PC-9 (cell line): ENCODE measurements around the gene MFF. TPM values are rescaled to one million over a fixed set of nuclear protein-coding genes. Genes with fewer than 3 reads are reported as not detected.

Source experiments
- BruUV-seq: library from RNA; stranded (reverse); fragments of 400-500 nt; replicated peaks from 2 replicates; lab custom pipeline; 2021; lab: Mats Ljungman, UMichigan
- CTCF ChIA-PET: fragments of 300-600 bp; sonication (Branson Sonifier 250); formaldehyde crosslinking; loops from one replicate; lab custom pipeline; 2022; ENCODE audit warnings: antibody characterized with exemption; lab: Charles Lee
- POLR2A ChIA-PET: fragments of 300-600 bp; sonication (Branson Sonifier 250); formaldehyde crosslinking; loops from one replicate; lab custom pipeline; 2022; ENCODE audit warnings: antibody characterized with exemption; ENCODE audit not compliant: unreplicated experiment; lab: Charles Lee
- DNase-seq, 2 experiments: peaks; one replicate each; pipeline versions ENCODE4 v3.0.0 to v3.0.0-alpha.2; 2015 to 2022; ENCODE audit warnings: mixed read lengths in 1 of 2
- H2AFZ ChIP-seq: fragments of 200-600 bp; sonication (generic); 2 replicates; pipeline ENCODE4 v1.8.1; 2017; ENCODE audit warnings: antibody characterized with exemption
- H3F3A ChIP-seq: fragments of 200-600 bp; sonication (generic); 2 replicates; pipeline ENCODE4 v1.8.1; 2017; ENCODE audit warnings: antibody characterized with exemption, mild to moderate bottlenecking, low read depth; ENCODE audit not compliant: insufficient read depth
- H3K27ac ChIP-seq: fragments of 200-600 bp; sonication (generic); 2 replicates; pipeline ENCODE4 v1.6.1; 2016; ENCODE audit warnings: mixed run types
- H3K27me3 ChIP-seq: fragments of 200-600 bp; sonication (generic); 2 replicates; pipeline ENCODE4 v1.6.1; 2016; ENCODE audit warnings: low read depth, mixed run types; ENCODE audit not compliant: insufficient read depth
- H3K36me3 ChIP-seq: fragments of 200-600 bp; sonication (generic); 2 replicates; pipeline ENCODE4 v1.6.1; 2016; ENCODE audit warnings: low read depth, mixed run types
- H3K4me1 ChIP-seq: fragments of 200-600 bp; sonication (generic); replicated peaks from 2 replicates; pipeline ENCODE4 v1.6.1; 2016; ENCODE audit warnings: mixed run types; ENCODE audit not compliant: insufficient read depth
- H3K4me2 ChIP-seq: fragments of 200-600 bp; sonication (generic); 2 replicates; pipeline ENCODE4 v1.6.1; 2017; ENCODE audit warnings: mixed run types
- H3K4me3 ChIP-seq: fragments of 200-600 bp; sonication (generic); 2 replicates; pipeline ENCODE4 v1.6.1; 2016; ENCODE audit warnings: mixed run types
- H3K79me2 ChIP-seq: fragments of 200-600 bp; sonication (generic); 2 replicates; pipeline ENCODE4 v1.6.1; 2017; ENCODE audit warnings: low read depth, mixed run types
- H3K9me2 ChIP-seq: fragments of 200-600 bp; sonication (generic); 2 replicates; pipeline ENCODE4 v1.8.1; 2017; ENCODE audit warnings: mild to moderate bottlenecking; ENCODE audit not compliant: insufficient read depth
- H3K9me3 ChIP-seq: fragments of 200-600 bp; sonication (generic); 2 replicates; pipeline ENCODE4 v1.8.1; 2016; ENCODE audit warnings: low read depth; ENCODE audit not compliant: insufficient read depth
- H4K20me1 ChIP-seq: fragments of 200-600 bp; sonication (generic); 2 replicates; pipeline ENCODE4 v1.8.1; 2017; ENCODE audit not compliant: insufficient read depth
- CTCF ChIP-seq: fragments of 200-600 bp; sonication (generic); conservative IDR thresholded peaks from 2 replicates; pipeline ENCODE4 v1.6.1; 2017; ENCODE audit warnings: mixed run types, antibody characterized with exemption, mild to moderate bottlenecking, moderate library complexity
- EZH2 ChIP-seq: fragments of 200-600 bp; sonication (generic); IDR thresholded peaks from 2 replicates; pipeline ENCODE4 v1.8.0; 2017; ENCODE audit warnings: antibody characterized with exemption, low read depth
- intact Hi-C: fragments of 100-400 bp; cut with micrococcal nuclease; formaldehyde crosslinking; loops from one replicate; pipeline ENCODE4 v1.10.0; 2022; ENCODE audit not compliant: unreplicated experiment
- total RNA-seq: library from RNA; stranded (reverse); gene quantifications from 2 replicates; pipeline ENCODE4 v1.2.3, GENCODE V29; 2021

MFF gene
- total RNA-seq, 1 experiment from 2014 or later, result 144 TPM

- no peak for DNase-seq
- Histone ChIP-seq H3K4me3 (no peak overlapping the region), H3K9me3 (no peaks in the 10 kb centered on the region), H3K79me2 (no peaks in the 10 kb centered on the region), H3K36me3 (0 out of 2 replicates have a peak, but pooled peaks cover 2% of the 10 kb centered on the region), H3F3A (peaks cover 12% of the 10 kb centered on the region), H3K27ac (no peak overlapping the region), H3K4me2 (no peak overlapping the region), H3K4me1 (peaks cover 15% of the 10 kb centered on the region), H4K20me1 (no peaks in the 10 kb centered on the region), H3K27me3 (no peaks in the 10 kb centered on the region), H3K9me2 (no peaks in the 10 kb centered on the region), H2AFZ (no peak overlapping the region)
- intact Hi-C loops, result no loop called here
- CTCF ChIA-PET, result no interaction called here
- POLR2A ChIA-PET, result no interaction called here
- TF ChIP-seq CTCF (no peak), EZH2 (no peak)
- no TSS peak for BruUV-seq
These were observed 40.8 kb downstream of the MFF start for GRCh38 chr2:227365833-227366232.

GRCh38 chr2:227366769-227367426 lies 41.8 kb downstream of the MFF start:
- peak; percentile 29 to 63 for DNase-seq
- ChIA-PET CTCF (no interaction called here), POLR2A (no interaction called here)
- no peak overlapping the region for H3K4me3 ChIP-seq
- peaks cover 17% of the 10 kb centered on the region for H3K4me1 ChIP-seq
- H3K9me2 ChIP-seq, result no peaks in the 10 kb centered on the region
- H3F3A ChIP-seq, result peaks cover 12% of the 10 kb centered on the region
- intact Hi-C loops, result no loop called here
- H3K36me3 ChIP-seq, result no peaks in the 10 kb centered on the region
- no peaks in the 10 kb centered on the region for H3K9me3 ChIP-seq
- no TSS peak for BruUV-seq
- H3K4me2 ChIP-seq, result peak overlapping the region; percentile 32
- no peak for TF ChIP-seq CTCF
- TF ChIP-seq EZH2, result no peak
- peak overlapping the region; percentile 75 for H3K27ac ChIP-seq
- H3K79me2 ChIP-seq, result no peaks in the 10 kb centered on the region
- no peak overlapping the region for H2AFZ ChIP-seq
- no peaks in the 10 kb centered on the region for H4K20me1 ChIP-seq
- H3K27me3 ChIP-seq, result no peaks in the 10 kb centered on the region

- TF ChIP-seq CTCF (no peak), EZH2 (no peak)
- Histone ChIP-seq H3F3A (peaks cover 12% of the 10 kb centered on the region), H3K4me1 (peaks cover 17% of the 10 kb centered on the region), H3K4me2 (peak overlapping the region; percentile 32), H2AFZ (no peak overlapping the region), H3K9me2 (no peaks in the 10 kb centered on the region), H4K20me1 (no peaks in the 10 kb centered on the region), H3K4me3 (no peak overlapping the region), H3K79me2 (no peaks in the 10 kb centered on the region), H3K27ac (peak overlapping the region; percentile 75), H3K27me3 (no peaks in the 10 kb centered on the region), H3K9me3 (no peaks in the 10 kb centered on the region), H3K36me3 (no peaks in the 10 kb centered on the region)
- DNase-seq, result no peak
- ChIA-PET POLR2A (no interaction called here), CTCF (no interaction called here)
- BruUV-seq, result no TSS peak
- intact Hi-C loops, result no loop called here
These were observed 42.4 kb downstream of the MFF start for GRCh38 chr2:227367427-227367795.
